Hepatocyte (in vitro differentiated cells): ENCODE results near the gene NFIA. TPM values are rescaled to one million over a fixed set of nuclear protein-coding genes. Genes with fewer than 3 reads are reported as not detected.

Experiments used
- DNase-seq: peaks from one replicate; pipeline ENCODE4 v3.0.0-alpha.2; 2016; ENCODE audit warnings: low spot score
- H2AFZ ChIP-seq: fragments of 200-600 bp; sonication (generic); 2 replicates; pipeline ENCODE4 v1.6.0; 2016; ENCODE audit warnings: antibody characterized with exemption, mild to moderate bottlenecking
- H3K27ac ChIP-seq: fragments of 200-600 bp; sonication (generic); 2 replicates; pipeline ENCODE4 v1.5.1; 2016; ENCODE audit warnings: mild to moderate bottlenecking
- H3K27me3 ChIP-seq: fragments of 200-600 bp; sonication (generic); 2 replicates; pipeline ENCODE4 v1.6.1; 2016
- H3K36me3 ChIP-seq: fragments of 200-600 bp; sonication (generic); replicated peaks from 2 replicates; pipeline ENCODE4 v1.5.1; 2016; ENCODE audit warnings: low read depth; ENCODE audit not compliant: insufficient read depth
- H3K4me1 ChIP-seq: fragments of 200-600 bp; sonication (generic); 2 replicates; pipeline ENCODE4 v1.5.1; 2016; ENCODE audit warnings: mild to moderate bottlenecking, moderate library complexity; ENCODE audit not compliant: insufficient read depth
- H3K4me2 ChIP-seq: fragments of 200-600 bp; sonication (generic); 2 replicates; pipeline ENCODE4 v1.6.0; 2016
- H3K4me3 ChIP-seq: fragments of 200-600 bp; sonication (generic); 2 replicates; pipeline ENCODE4 v1.5.1; 2016; ENCODE audit warnings: mild to moderate bottlenecking
- H3K79me2 ChIP-seq: fragments of 200-600 bp; sonication (generic); 2 replicates; pipeline ENCODE4 v1.6.0; 2017; ENCODE audit warnings: mild to moderate bottlenecking
- H3K9me2 ChIP-seq: fragments of 200-600 bp; sonication (generic); replicated peaks from 2 replicates; pipeline ENCODE4 v1.6.0; 2017; ENCODE audit warnings: mild to moderate bottlenecking; ENCODE audit not compliant: insufficient read depth
- H3K9me3 ChIP-seq: fragments of 200-600 bp; sonication (generic); 2 replicates; pipeline ENCODE4 v1.5.1; 2016; ENCODE audit warnings: low read depth, mild to moderate bottlenecking
- H4K20me1 ChIP-seq: fragments of 200-600 bp; sonication (generic); 2 replicates; pipeline ENCODE4 v1.6.0; 2016; ENCODE audit warnings: mild to moderate bottlenecking; ENCODE audit not compliant: insufficient read depth, poor library complexity, severe bottlenecking
- CTCF ChIP-seq: fragments of 200-600 bp; sonication (generic); IDR thresholded peaks from 2 replicates; pipeline ENCODE4 v1.5.1; 2016; ENCODE audit warnings: antibody characterized with exemption, mild to moderate bottlenecking; ENCODE audit not compliant: poor library complexity
- EZH2 ChIP-seq: fragments of 200-600 bp; sonication (generic); IDR thresholded peaks from 2 replicates; pipeline ENCODE4 v1.6.1; 2016; ENCODE audit warnings: antibody characterized with exemption, mild to moderate bottlenecking, borderline replicate concordance
- EZH2phosphoT487 ChIP-seq: fragments of 200-600 bp; sonication (generic); IDR thresholded peaks from one replicate; pipeline ENCODE4 v1.6.1; 2018; ENCODE audit warnings: antibody characterized with exemption, mild to moderate bottlenecking, low read depth, moderate library complexity; ENCODE audit not compliant: unreplicated experiment, severe bottlenecking
- WGBS: methylation state at CpG from one replicate; pipeline ENCODE4 v1.1.6; 2016; ENCODE audit warnings: low lambda C conversion rate; ENCODE audit errors: missing lambda C conversion rate; 5-methylcytosine and 5-hydroxymethylcytosine counted together
- polyA plus RNA-seq: library from polyadenylated mRNA; unstranded; fragments of >200 nt; fragmentation: Nextera tagmentation; extraction: Ambion mirVana; gene quantifications from 2 replicates; pipeline ENCODE4 v1.2.1, GENCODE V29; 2016
- total RNA-seq: library from RNA; depleted of rRNA; stranded (reverse); fragments of >200 nt; gene quantifications from 2 replicates; pipeline ENCODE4 v1.2.3, GENCODE V29; 2014

NFIA gene
- total and polyA plus RNA-seq, 2 experiments from 2014 or later = 15.1 to 18.2 TPM

- DNase-seq = no peak
- Histone ChIP-seq H3K9me2 (no peaks in the 10 kb centered on the region), H3K4me2 (no peak overlapping the region), H3K9me3 (no peaks in the 10 kb centered on the region), H3K27me3 (no peaks in the 10 kb centered on the region), H4K20me1 (no peaks in the 10 kb centered on the region), H3K4me1 (peaks cover 5% of the 10 kb centered on the region), H3K36me3 (no peaks in the 10 kb centered on the region), H3K4me3 (no peak overlapping the region), H2AFZ (no peak overlapping the region), H3K79me2 (peaks cover 43% of the 10 kb centered on the region), H3K27ac (no peak overlapping the region)
- WGBS = 94% methylated on average over 7 of the region's 7 CpGs
- no peak for TF ChIP-seq EZH2phosphoT487
- TF ChIP-seq EZH2 = no peak
- no peak for TF ChIP-seq CTCF
These were observed 163.5 kb downstream of the NFIA start for GRCh38 chr1:61245696-61246400.

- H2AFZ ChIP-seq = no peak overlapping the region
- H3K36me3 ChIP-seq = no peaks in the 10 kb centered on the region
- peaks cover 46% of the 10 kb centered on the region for H3K79me2 ChIP-seq
- H3K4me1 ChIP-seq = peaks cover 5% of the 10 kb centered on the region
- no peaks in the 10 kb centered on the region for H3K9me3 ChIP-seq
- H3K27ac ChIP-seq = no peak overlapping the region
- no peak for TF ChIP-seq EZH2
- no peak for TF ChIP-seq CTCF
- no peak for TF ChIP-seq EZH2phosphoT487
- H3K4me3 ChIP-seq = no peak overlapping the region
- WGBS = 89% methylated on average over 8 of the region's 8 CpGs
- no peaks in the 10 kb centered on the region for H3K9me2 ChIP-seq
- H3K4me2 ChIP-seq = no peak overlapping the region
- no peak for DNase-seq
- no peaks in the 10 kb centered on the region for H4K20me1 ChIP-seq
- H3K27me3 ChIP-seq = no peaks in the 10 kb centered on the region
These were observed 164.9 kb downstream of the NFIA start for GRCh38 chr1:61247051-61247825.

GRCh38 chr1:61247881-61248752 is 165.8 kb downstream of the NFIA start:
- no peaks in the 10 kb centered on the region for H4K20me1 ChIP-seq
- H3K4me1 ChIP-seq = peaks cover 6% of the 10 kb centered on the region
- H3K27me3 ChIP-seq = no peaks in the 10 kb centered on the region
- no peak overlapping the region for H3K27ac ChIP-seq
- TF ChIP-seq EZH2phosphoT487 = no peak
- no peak for TF ChIP-seq EZH2
- TF ChIP-seq CTCF = no peak
- WGBS = 72% methylated on average over 6 of the region's 6 CpGs
- H3K79me2 ChIP-seq = peaks cover 53% of the 10 kb centered on the region
- H3K4me2 ChIP-seq = no peak overlapping the region
- DNase-seq = no peak
- H3K36me3 ChIP-seq = no peaks in the 10 kb centered on the region
- no peak overlapping the region for H3K4me3 ChIP-seq
- no peak overlapping the region for H2AFZ ChIP-seq
- no peaks in the 10 kb centered on the region for H3K9me3 ChIP-seq
- H3K9me2 ChIP-seq = no peaks in the 10 kb centered on the region
